DOHH2 (cell line): ENCODE measurements around the gene NHLRC2.

Source experiments
- H3F3A ChIP-seq: fragments of 200-600 bp; sonication (generic), shearing (Covaris generic); 2 replicates; pipeline ENCODE4 v1.6.0; 2016; ENCODE audit warnings: antibody characterized with exemption, mild to moderate bottlenecking; ENCODE audit not compliant: control insufficient read depth, insufficient read depth
- H3K27ac ChIP-seq: fragments of 200-600 bp; sonication (generic); 2 replicates; pipeline ENCODE4 v1.5.1; 2014; ENCODE audit warnings: low read depth, mild to moderate bottlenecking, low read length, moderate library complexity
- H3K27me3 ChIP-seq: fragments of 200-600 bp; sonication (generic); 2 replicates; pipeline ENCODE4 v1.6.1; 2014; ENCODE audit warnings: mild to moderate bottlenecking, low read length, mixed read lengths; ENCODE audit not compliant: control insufficient read depth
- H3K36me3 ChIP-seq: fragments of 200-600 bp; sonication (generic); 2 replicates; pipeline ENCODE4 v1.6.1; 2014; ENCODE audit warnings: mild to moderate bottlenecking, low read length, moderate library complexity, mixed read lengths; ENCODE audit not compliant: control insufficient read depth
- H3K4me1 ChIP-seq: fragments of 200-600 bp; sonication (generic); 2 replicates; pipeline ENCODE4 v1.6.1; 2014; ENCODE audit warnings: mild to moderate bottlenecking, low read length, mixed read lengths; ENCODE audit not compliant: control insufficient read depth
- H3K4me2 ChIP-seq: fragments of 200-600 bp; sonication (generic); 2 replicates; pipeline ENCODE4 v1.6.0; 2014; ENCODE audit warnings: mild to moderate bottlenecking, low read length, moderate library complexity
- H3K4me3 ChIP-seq: fragments of 200-600 bp; sonication (generic); 2 replicates; pipeline ENCODE4 v1.5.1; 2014; ENCODE audit warnings: mild to moderate bottlenecking, low read length, mixed read lengths
- H3K79me2 ChIP-seq: fragments of 200-600 bp; sonication (generic); 2 replicates; pipeline ENCODE4 v1.6.1; 2014; ENCODE audit warnings: mild to moderate bottlenecking, low read length, mixed read lengths; ENCODE audit not compliant: control insufficient read depth
- H3K9me2 ChIP-seq: fragments of 200-600 bp; sonication (generic); replicated peaks from 2 replicates; pipeline ENCODE4 v1.6.1; 2014; ENCODE audit warnings: mild to moderate bottlenecking, low read length, mixed read lengths; ENCODE audit not compliant: control insufficient read depth
- H3K9me3 ChIP-seq: fragments of 200-600 bp; sonication (generic); 2 replicates; pipeline ENCODE4 v1.6.1; 2014; ENCODE audit warnings: antibody characterized with exemption, low read length, mixed read lengths; ENCODE audit not compliant: control insufficient read depth, insufficient read depth
- H4K20me1 ChIP-seq: fragments of 200-600 bp; sonication (generic); 2 replicates; pipeline ENCODE4 v1.6.0; 2014; ENCODE audit warnings: low read depth, mild to moderate bottlenecking, antibody characterized with exemption, low read length, moderate library complexity; ENCODE audit not compliant: control insufficient read depth, insufficient read depth
- CTCF ChIP-seq: fragments of 200-600 bp; sonication (generic); IDR thresholded peaks from one replicate; pipeline ENCODE4 v1.5.1; 2014; ENCODE audit warnings: antibody characterized with exemption, mild to moderate bottlenecking, low read depth, low read length; ENCODE audit not compliant: poor library complexity, severe bottlenecking
- EZH2phosphoT487 ChIP-seq: fragments of 200-600 bp; sonication (generic); IDR thresholded peaks from 2 replicates; pipeline ENCODE4 v1.6.1; 2017; ENCODE audit warnings: borderline replicate concordance, mild to moderate bottlenecking, antibody characterized with exemption, low read length, moderate library complexity, mixed read lengths

NHLRC2 gene

GRCh38 chr10:113927440-113927839, 73.0 kb downstream of the NHLRC2 start:
- H3K27ac ChIP-seq, result no peak overlapping the region
- no peaks in the 10 kb centered on the region for H3K9me2 ChIP-seq
- H3K9me3 ChIP-seq, result peaks cover 8% of the 10 kb centered on the region; the same call in 1 of the 2 replicates
- H4K20me1 ChIP-seq, result no peaks in the 10 kb centered on the region
- no peaks in the 10 kb centered on the region for H3F3A ChIP-seq
- no peaks in the 10 kb centered on the region for H3K79me2 ChIP-seq
- H3K4me1 ChIP-seq, result no peaks in the 10 kb centered on the region
- H3K4me2 ChIP-seq, result no peak overlapping the region
- no peak overlapping the region for H3K4me3 ChIP-seq
- TF ChIP-seq EZH2phosphoT487 (no peak), CTCF (no peak)
- H3K27me3 ChIP-seq, result peaks cover 3% of the 10 kb centered on the region; the same call in 1 of the 2 replicates
- no peaks in the 10 kb centered on the region for H3K36me3 ChIP-seq

GRCh38 chr10:113928830-113929229, 74.4 kb downstream of the NHLRC2 start:
- H3K9me2 ChIP-seq, result no peaks in the 10 kb centered on the region
- H3K79me2 ChIP-seq, result no peaks in the 10 kb centered on the region
- peaks cover 3% of the 10 kb centered on the region; the same call in 1 of the 2 replicates for H3K27me3 ChIP-seq
- no peak overlapping the region for H3K4me2 ChIP-seq
- H3K36me3 ChIP-seq, result no peaks in the 10 kb centered on the region
- no peaks in the 10 kb centered on the region for H4K20me1 ChIP-seq
- no peaks in the 10 kb centered on the region for H3F3A ChIP-seq
- TF ChIP-seq EZH2phosphoT487 (no peak), CTCF (no peak)
- no peak overlapping the region for H3K4me3 ChIP-seq
- H3K4me1 ChIP-seq, result no peaks in the 10 kb centered on the region
- H3K9me3 ChIP-seq, result peaks cover 8% of the 10 kb centered on the region; the same call in 1 of the 2 replicates
- no peak overlapping the region for H3K27ac ChIP-seq

GRCh38 chr10:113929522-113929921, 75.1 kb downstream of the NHLRC2 start:
- Histone ChIP-seq H3K27me3 (peaks cover 3% of the 10 kb centered on the region; the same call in 1 of the 2 replicates), H3K9me2 (no peaks in the 10 kb centered on the region), H3K36me3 (no peaks in the 10 kb centered on the region), H3K79me2 (no peaks in the 10 kb centered on the region), H3K4me3 (no peak overlapping the region), H3K4me1 (no peaks in the 10 kb centered on the region), H3K27ac (no peak overlapping the region), H3K4me2 (no peak overlapping the region), H3F3A (no peaks in the 10 kb centered on the region), H4K20me1 (no peaks in the 10 kb centered on the region), H3K9me3 (peaks cover 8% of the 10 kb centered on the region; the same call in 1 of the 2 replicates)
- TF ChIP-seq EZH2phosphoT487 (no peak), CTCF (no peak)
